Measurements from ENCODE around the gene ARMC2.
"Not testable (repeated sequence)": the region's sequence is repeated elsewhere in the genome, so short reads cannot be mapped to it uniquely, and the experiment has no call there.

ARMC2 gene

DNA sequence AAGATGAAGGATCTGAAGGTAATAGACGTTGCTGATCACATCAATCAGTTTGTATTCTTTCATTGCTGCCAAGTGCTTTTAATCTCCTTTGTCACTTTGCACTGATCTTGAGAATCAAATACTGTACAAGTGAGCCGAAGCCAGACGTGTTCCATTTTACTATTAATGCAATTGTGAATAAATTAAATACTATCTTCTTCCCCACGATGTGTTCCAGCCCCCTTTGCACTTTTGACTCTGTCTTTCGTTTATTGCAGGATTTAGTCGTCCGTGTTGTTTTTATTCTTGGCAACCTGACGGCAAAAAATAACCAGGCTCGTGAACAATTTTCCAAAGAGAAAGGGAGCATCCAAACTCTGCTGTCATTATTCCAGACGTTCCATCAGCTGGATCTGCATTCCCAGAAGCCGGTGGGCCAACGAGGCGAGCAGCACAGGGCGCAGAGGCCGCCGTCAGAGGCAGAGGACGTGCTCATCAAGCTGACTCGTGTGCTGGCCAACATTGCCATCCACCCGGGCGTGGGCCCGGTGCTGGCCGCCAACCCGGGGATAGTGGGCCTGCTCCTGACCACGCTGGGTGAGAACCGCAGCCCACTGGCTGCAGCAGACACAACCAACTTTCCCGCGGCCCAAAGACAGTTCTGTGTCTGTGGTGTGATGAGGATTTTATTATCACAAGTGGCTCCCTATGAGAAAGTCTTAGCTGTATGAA, 104.7 kb downstream of the ARMC2 start:
- no peak for DNase-seq (ENCODE audit: low read depth in 2 of 2)

DNA sequence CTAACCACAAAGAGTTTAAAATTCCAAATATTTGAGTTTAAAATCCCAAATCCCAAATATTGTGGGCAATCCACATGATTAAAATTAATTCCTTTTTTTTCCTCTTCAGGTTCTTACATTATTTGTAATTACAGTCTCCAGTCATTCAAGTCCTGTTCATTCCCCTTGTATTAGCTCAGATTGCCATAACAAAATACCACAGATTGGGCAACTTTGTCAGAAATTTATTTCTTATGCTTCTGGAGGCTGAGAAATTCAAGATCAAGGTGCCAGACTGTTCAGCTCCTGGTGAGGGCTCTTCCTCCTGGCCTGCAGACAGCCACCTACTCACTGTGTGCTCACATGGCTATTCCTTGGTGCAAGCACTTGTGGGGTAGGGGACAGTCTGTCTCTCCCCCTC, 105.5 kb downstream of the ARMC2 start:
- DNase-seq (ENCODE audit: low read depth in 2 of 2), result no peak

DNA sequence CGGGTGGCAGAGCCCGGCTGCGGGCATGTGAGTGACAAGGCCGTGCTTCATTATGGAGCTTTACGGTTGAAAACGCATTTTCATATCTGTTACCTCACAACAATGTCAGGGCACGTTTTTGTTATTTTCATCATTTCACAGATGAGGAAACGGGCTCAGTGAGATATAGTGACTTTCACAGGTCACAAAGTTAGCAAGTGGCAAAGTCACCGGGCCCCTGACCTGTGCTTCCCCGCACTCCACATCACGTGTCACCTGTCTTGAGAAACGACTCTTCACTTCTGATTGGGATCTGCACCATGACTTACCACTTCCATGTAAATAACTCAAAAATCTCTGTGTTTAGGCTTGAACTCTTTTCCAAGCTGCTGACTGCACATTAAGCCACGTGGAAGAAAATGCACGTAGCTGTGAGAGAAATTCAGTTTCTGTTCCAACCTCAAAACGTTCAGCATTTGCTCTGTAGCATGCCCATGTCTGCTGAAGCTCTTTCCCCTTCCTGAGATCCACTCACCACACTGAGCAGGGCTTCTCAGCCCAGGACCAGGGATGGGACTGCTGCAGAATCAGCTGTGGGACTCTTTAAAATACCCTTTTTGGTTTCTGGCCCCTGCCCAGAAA, 107.2 kb downstream of the ARMC2 start:
- DNase-seq (ENCODE audit: low read depth in 2 of 2), result no peak

DNA sequence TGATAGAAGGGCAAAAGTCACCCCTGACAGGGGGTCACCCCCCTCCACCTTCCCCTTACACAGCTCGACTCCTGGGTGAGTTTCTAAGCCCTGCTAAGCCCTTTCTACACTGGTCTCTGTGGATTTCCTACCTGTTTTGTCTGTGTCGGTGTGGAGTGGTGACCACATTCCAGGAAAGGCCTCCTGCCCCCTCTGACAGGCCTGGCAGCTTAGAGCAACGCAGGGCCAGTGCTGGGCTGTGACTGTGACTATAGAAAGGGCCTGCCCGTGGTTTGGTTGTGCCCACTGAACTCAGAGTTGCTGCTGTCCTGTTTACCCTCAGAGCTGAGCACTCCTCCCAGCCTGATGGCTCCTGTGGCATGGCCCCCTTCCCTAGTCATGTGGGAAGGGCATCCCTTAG, 109.0 kb downstream of the ARMC2 start:
- no peak for DNase-seq (ENCODE audit: low read depth in 2 of 2)

DNA sequence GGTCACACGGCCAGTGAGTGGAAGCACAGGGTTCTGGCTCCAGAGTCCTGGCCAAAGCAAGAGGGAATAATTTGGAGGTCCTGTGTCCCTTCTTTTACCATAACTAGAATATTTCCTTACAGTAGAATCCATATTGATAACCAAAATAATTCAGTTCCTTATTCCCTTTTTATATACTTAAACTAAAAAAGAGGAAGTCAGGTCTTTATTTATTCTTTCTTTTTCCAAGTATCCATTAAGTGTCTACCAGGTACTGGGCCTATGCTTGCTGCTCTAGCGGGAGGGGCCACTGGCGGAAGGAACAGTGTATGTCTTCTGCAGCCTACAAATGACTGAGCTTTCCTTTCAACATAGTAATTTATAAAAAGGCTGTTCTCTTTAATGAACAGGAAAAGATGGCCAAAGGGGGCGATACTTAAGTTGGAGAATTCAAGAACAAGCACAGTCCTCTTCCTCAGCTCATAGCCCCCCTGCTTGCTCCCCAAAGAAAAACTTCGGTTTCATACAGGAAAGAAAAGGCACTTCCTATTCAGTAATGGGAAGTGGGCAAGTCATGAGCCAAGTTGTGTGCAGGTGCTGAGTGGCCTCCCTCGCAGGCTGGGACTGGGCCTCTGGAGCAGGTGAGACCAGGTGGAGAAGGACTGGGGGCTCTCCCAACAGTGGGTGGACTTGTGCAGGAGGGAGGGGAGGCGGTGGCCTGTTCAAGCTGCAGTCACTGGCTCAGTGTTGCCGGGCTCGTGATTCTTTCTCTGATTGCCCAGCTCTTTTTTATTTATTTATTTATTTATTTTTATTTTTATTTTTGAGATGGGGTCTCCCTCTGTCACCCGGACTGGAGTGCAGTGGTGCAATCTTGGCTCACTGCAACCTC, 110.9 kb downstream of the ARMC2 start:
- DNase-seq (ENCODE audit: low read depth in 2 of 2), result no peak

DNA sequence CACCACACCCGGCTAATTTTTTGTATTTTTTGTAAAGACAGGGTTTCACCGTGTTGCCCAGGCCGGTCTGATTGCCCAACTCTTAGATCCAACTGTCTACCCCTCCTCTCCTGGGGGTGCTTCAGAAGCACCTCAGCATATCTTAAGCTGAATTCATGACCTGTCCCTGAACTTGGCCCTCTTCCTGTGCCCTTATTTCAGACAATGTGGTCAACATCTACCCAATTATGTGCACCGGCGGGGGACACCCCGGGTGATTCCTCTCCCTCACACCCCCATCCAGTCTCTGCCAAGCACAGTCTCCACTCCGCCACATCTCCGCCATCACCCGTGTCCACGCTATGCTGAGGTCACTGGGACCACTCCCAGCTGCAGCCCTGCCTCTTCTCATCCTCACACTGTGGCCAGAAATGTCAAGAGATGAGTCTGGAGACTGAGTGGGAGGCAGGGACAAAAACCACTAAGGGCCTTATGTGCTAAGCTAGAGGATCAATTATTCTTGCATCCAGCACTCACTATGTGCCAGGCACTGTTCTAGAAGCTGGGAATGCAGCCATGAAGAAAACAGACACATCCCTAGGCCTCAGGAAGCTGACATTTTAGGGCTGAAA, 111.9 kb downstream of the ARMC2 start:
- no peak for DNase-seq (ENCODE audit: low read depth in 2 of 2)

DNA sequence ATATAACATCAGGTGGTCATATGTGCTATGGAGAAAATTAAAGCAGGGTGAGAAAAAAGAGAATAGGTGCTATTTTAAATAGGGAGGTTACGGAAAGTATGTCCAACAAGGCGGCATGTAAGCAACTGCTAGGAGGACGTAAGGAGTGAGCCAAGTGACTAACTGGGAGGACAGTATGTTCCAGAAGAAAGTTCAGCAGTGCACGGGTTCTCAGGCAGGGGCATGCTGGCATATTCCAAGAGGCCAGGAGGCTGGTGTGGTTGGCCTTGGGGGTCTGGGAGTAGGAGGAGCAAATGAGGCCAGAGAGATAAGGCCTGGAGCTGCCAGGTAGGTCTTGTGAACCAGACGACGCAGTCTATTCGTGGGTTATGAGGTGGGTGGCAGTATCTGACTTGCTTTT, 112.4 kb downstream of the ARMC2 start:
- no peak for DNase-seq (ENCODE audit: low read depth in 2 of 2)

DNA sequence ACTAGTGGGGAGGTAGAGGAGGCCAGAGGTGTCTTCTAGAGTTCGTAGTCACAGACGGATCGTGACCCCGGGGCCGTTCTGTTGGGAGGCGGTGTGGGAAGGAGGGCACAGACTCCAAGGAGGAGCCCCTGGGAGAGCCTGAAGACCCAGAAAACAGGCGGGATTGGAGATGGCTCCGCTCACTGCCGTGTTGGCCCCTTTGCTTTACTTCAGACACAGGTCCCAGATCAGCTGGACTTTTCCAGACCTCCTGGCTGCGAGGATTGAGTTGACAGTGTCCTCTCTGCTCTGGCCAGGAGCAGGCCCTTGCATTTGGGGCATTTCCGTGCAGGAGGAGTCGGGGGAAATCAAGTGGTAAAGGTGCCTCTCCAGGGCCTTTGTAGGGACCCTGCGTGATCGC, 112.9 kb downstream of the ARMC2 start:
- DNase-seq (ENCODE audit: low read depth in 2 of 2), result no peak

DNA sequence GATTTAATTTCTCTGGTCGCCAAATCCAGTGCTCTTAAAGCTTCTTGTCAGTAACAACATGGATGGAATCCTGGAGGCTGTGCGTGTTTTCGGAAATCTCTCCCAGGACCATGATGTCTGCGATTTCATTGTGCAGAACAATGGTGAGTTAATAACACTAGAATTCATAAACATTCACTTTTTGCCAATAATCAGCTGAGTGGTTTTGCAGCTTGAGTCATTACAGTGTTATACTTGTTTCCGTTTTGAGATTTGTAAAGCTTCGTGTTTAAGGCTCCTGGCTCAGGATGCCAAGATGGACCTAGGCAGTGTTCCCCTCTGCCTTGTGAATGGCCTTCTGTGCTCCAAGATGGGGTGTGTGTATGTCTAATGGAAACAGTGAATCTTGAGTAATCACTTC, 113.8 kb downstream of the ARMC2 start:
- DNase-seq (ENCODE audit: low read depth in 2 of 2), result no peak

DNA sequence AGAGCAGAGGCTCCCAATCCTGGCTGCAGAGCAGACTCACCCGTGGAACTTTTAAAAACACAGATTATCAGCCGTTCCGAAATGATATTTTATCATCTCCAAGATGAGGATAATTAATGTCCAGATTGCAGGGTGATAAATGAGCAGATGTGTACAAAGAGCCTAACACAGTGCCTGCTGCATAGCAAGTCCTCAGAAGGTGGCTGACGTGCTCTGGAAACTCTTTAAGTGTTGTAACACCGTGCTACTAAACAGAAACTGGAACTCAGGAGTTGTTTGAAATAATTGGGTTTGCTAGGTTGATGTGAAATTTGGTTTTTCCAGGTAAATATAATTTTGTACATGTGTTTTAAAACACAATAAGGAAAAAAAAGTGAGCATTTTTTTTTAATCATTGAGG, 118.0 kb downstream of the ARMC2 start:
- no peak for DNase-seq (ENCODE audit: low read depth in 2 of 2)

DNA sequence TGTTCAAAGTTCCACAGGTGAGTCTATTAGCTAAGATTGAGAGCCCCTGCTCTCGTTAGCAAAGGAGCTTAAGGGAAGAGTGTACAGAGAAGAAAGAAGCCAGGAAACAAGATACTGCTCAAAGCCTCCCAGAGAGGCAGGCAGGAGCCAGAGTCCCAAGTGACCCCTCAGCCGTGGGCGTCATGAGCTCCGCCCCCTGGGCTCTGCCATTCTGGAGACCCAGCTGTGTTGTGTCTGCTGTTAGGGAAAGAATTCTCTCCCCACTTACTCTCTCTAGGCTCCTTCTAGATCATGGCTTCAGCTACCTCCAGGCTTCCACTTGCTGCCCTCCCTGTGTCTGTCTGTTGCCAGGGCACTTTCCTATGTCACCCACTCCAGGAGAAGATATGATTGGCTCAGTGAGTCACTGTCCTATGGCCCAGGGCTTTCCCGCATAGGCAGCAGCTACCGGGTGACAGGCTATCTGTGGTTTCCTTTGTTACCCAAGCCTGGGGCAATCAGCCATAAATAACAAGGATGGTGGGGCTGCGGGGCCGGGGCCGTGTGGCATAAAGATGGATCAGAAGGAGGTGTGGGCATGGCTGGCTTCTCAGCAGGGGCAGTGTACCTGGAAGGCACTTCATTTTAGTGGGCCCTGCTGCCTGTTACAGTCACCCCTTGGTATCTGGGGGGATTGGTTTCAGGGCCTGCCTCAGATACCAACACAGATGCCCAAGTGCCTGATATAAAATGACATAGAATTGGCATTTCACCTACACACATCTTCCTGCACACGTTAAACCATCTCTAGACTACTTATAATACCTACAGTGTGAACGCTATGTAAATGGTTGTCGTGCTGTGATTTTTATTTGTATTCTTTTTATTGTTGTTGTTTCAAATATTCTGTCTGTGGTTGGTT, 118.9 kb downstream of the ARMC2 start:
- peak in 1 of 2 donors; percentile 8 for DNase-seq (ENCODE audit: low read depth in 2 of 2)

DNA sequence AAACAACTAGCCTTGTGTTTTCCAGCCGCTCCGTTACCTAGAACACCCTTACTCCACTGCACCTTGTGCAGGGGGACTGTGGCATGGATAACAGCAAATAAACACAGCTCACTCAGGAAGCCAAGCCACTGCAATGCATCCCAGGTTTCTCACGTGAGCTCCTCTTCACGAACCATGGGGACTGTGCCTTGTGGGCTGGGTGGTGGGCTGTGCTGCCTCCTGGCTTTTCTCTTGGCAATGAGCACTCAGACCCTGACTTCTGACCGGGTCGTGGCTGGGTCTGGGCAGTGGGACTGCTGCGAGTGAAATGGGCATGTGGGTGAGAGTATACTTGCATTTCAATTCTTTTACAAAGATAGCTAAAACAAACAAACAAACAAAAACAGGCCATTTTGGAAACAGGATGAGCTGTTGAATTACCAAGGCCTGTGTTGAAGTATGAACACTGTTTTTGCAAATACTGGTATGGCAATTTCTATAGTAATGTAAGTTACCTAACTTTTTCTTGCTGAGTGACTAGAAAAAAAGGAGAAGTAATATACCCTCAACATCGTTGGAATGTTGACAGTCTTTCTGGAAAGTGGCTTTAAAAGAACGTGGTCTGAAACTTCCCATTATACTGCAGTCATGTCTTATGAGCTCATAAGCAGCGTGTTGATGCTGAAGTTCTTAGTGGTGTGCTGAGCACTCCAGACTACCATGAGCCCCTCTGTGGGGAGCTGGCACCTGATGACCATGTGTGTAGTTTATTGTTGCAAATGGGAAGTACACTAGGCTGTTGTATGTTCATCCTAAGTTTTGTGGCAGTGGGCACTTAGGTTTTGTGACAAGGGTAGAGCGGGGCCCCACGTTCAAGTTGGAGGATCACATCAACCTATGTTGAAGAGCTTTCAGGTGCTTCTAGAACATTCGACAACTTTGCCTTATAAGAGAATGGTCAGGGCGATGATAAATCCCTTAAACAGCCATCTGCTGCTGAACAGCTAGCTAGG, 120.4 kb downstream of the ARMC2 start:
- DNase-seq (ENCODE audit: low read depth in 2 of 2), result no peak

DNA sequence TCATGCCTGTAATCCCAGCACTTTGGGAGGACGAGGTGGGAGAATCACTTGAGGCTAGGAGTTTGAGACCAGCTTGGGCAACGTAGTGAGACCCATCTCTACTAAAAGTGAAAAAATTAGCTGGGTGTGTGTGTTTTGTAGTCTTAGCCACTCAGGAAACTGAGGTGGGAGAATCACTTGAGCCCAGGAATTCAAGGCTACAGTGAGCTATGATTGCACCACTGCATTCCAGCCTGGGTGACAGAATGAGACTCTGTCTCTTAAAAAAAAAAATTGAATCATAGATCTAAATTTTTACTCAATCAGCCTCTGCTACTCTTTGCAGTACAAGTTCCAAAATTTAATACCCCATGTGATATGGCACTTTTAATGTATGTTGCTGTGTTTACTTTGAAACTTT, 121.6 kb downstream of the ARMC2 start:
- DNase-seq (ENCODE audit: low read depth in 2 of 2), result no peak

DNA sequence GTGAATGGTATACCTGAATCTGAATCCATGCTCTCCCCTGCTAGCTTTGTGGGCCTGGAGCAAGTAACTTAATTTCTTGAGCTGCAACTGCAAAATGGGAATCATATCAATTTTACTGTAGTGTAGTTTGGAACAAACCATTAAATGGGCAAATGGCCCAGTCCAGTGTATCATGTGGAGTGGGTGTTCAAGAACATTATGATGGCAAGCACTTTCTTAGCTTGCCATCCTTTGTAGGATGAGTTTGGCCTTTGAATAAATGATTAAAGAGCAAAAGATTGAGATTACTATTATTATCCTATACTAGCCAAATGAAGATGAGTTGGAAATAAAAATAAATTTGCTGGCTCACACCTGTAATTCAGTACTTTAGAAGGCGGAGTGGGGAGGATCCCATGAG, 126.0 kb downstream of the ARMC2 start:
- DNase-seq (ENCODE audit: low read depth in 2 of 2), result no peak

DNA sequence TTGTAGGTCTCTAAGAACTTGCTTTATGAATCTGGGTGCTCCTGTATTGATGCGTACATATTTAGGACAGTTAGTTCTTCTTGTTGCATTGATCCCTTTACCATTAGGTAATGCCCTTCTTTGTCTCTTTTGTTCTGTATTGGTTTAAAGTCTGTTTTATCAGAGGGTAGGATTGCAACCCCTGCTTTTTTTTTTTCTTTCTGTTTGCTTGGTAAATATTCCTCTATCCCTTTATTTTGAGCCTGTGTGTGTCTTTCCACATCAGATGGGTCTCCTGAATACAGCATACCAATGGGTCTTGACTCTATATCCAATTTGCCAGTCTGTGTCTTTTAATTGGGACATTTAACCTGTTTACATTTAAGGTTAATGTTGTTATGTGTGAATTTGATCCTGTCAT, 130.4 kb downstream of the ARMC2 start:
- DNase-seq (ENCODE audit: low read depth in 2 of 2), result not testable (repeated sequence)

DNA sequence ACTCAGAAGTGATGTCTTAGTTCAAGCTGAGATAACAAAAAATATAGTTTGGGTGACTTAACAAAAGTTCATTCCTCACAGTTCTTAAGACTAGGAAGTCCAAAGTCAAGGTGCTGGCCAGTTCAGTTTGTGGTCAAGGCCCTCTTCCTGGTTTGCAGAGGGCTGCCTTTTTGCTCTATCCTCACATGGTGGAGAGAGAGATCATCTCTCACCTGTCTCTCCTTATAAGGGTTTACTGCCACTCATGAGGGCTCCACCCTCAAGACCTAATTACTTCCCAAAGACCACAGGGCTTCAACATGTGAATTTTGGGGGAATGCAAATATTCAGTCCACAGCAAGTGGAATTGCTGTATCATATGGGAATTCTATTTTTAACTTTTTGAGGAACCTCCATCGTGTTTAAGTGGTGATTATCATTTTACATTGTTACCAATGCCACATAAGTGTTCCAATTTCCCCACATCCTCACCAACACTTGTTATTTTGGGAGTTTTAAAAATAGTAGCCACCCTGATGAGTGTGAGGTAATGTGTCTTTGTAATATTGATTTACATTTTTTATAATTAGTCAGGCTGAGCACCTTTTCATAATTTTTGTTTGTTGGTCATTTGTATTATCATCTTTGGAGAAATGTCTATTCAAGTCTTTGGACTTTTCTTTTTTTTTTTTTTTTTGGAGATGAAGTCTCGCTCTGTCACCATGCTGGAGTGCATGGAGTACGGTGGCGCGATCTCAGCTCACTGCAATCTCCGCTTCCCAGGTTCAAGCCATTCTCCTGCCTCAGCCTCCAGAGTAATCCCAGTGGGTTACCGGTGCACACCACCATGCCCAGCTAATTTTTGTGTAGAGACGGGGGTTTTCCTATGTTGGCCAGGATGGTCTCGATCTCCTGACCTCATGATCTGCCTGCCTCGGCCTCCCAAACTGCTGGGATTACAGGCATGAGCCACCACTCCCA, 134.2 kb downstream of the ARMC2 start:
- no peak for DNase-seq (ENCODE audit: low read depth in 2 of 2)

DNA sequence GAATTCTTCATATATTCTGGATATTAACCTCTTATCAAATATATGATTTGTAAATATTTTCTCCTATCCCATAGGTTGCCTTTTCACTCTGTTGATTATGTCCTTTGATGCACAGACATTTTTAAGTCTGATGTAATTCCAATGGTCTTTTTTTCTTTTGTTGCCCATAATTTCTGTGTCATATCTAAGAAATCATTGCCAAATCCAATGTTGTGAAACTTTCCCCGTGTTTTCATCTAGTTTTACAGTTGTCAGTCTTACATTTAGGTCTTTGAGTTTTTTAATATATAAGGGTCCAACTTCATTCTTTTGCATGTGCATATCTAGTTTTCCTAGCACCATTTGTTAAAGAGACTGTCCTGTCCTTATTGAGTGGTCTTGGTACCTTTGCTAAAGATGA, 134.9 kb downstream of the ARMC2 start:
- no peak for DNase-seq (ENCODE audit: low read depth in 2 of 2)

DNA sequence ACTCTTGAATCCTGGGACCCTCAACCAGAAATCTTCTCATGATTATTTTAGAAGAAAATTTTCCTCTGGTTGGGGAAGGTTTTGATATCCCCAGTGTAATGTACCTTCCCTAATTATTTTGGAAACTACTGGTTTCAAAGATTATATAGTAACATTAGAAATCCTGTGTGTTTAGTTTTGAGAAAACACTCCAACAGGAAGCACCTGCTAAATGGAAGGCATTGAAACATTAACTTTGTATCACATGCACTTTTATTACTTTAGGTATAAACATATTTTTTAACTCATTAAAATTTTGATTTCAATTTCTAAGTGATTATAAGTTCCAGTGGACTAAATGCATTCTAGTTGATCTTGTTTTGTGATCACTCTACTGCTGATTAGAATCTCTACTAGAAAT, 137.1 kb downstream of the ARMC2 start:
- no peak for DNase-seq (ENCODE audit: low read depth in 2 of 2)

DNA sequence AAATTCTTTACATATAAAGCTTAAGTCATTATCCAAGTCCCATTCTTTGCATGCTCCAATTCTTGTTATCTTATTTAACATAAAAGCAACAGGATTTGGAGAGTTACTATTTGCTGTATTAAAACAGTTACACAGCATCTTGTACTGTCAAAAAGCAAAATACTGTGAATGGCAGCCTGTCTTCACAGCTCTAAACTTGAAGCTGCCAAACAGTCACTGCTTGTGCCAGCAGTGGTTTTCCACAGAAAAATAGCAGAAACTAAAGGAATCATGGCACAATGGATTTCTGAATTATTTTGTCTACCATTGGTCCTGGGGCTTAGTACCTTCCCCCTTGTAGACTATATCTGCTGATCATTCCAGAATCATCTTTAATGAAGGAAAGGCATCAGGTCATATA, 138.9 kb downstream of the ARMC2 start:
- no peak for DNase-seq (ENCODE audit: low read depth in 2 of 2)

Data from stimulated activated CD8-positive, alpha-beta memory T cell treated with anti-CD3 and anti-CD28 coated beads, Interleukin-2, amount 100 ng/mL, for 48 hours (primary cell).